ENCODE results near the gene ZNF319.
"Not testable (repeated sequence)": the region's sequence is repeated elsewhere in the genome, so short reads cannot be mapped to it uniquely, and the experiment has no call there.

ZNF319 gene

GRCh38 chr16:58010886-58011285 lies 10.4 kb upstream of the ZNF319 start:
- Histone ChIP-seq H3K4me3 (ENCODE audit: low read length) (no peak overlapping the region), H3K9ac (ENCODE audit: low read length) (no peak overlapping the region), H3K36me3 (ENCODE audit: control insufficient read depth, insufficient read depth, low read length) (peaks cover 7% of the 10 kb centered on the region), H3K9me3 (ENCODE audit: control insufficient read depth, low read length) (no peaks in the 10 kb centered on the region), H3K27me3 (ENCODE audit: control insufficient read depth, insufficient read depth, low read length) (no peaks in the 10 kb centered on the region), H3K4me1 (ENCODE audit: control insufficient read depth, insufficient read depth, low read length) (peaks cover 5% of the 10 kb centered on the region)

DNA sequence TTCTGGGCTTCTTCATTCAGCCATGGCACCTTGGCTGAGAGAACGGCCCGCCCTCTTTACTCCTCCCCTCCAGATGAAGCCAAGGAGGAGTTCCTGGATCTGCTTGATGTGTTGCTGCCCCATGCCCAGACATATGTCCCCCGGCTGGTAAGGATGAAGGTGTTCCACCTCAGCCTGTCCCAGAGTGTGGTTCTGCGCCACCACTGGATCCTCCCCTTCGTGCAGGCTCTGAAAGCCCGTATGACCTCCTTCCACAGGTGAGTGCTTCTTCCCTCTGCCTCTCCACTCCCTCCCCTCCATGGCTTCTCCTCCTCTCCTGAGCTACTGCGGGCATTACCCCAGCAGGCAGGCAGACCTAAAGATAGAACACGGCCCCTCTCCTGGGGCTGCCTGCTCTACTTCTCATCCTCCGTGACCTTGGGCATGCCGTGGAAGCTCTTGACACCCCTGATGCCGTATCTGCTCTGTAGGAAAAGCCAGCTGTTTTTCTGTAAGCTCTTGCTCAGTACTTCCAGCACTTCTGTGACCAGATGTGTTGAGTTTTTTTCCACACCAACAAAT lies 9.5 kb upstream of the ZNF319 start:
- H3K4me3 ChIP-seq (ENCODE audit: low read length): no peak overlapping the region
- H3K4me1 ChIP-seq (ENCODE audit: control insufficient read depth, insufficient read depth, low read length): peaks cover 5% of the 10 kb centered on the region
- H3K9me3 ChIP-seq (ENCODE audit: control insufficient read depth, low read length): no peaks in the 10 kb centered on the region
- no peak overlapping the region for H3K9ac ChIP-seq (ENCODE audit: low read length)
- H3K36me3 ChIP-seq (ENCODE audit: control insufficient read depth, insufficient read depth, low read length): peaks cover 7% of the 10 kb centered on the region
- no peaks in the 10 kb centered on the region for H3K27me3 ChIP-seq (ENCODE audit: control insufficient read depth, insufficient read depth, low read length)

- H3K4me1 ChIP-seq (ENCODE audit: control insufficient read depth, insufficient read depth, low read length); H3K9me3 ChIP-seq (ENCODE audit: control insufficient read depth, low read length): not testable (repeated sequence)
Observed at GRCh38 chr16:58004736-58005135, 4.3 kb upstream of the ZNF319 start.

GRCh38 chr16:58002936-58003335 lies 2.5 kb upstream of the ZNF319 start:
- Histone ChIP-seq H3K27me3 (ENCODE audit: control insufficient read depth, insufficient read depth, low read length) (no peaks in the 10 kb centered on the region), H3K36me3 (ENCODE audit: control insufficient read depth, insufficient read depth, low read length) (no peaks in the 10 kb centered on the region), H3K9me3 (ENCODE audit: control insufficient read depth, low read length) (no peaks in the 10 kb centered on the region), H3K9ac (ENCODE audit: low read length) (no peak overlapping the region), H3K4me3 (ENCODE audit: low read length) (no peak overlapping the region), H3K4me1 (ENCODE audit: control insufficient read depth, insufficient read depth, low read length) (peaks cover 24% of the 10 kb centered on the region)

More at GRCh38 chr16:58004736-58005135, 4.3 kb upstream of the ZNF319 start:
- H3K9ac ChIP-seq (ENCODE audit: low read length); H3K27me3 ChIP-seq (ENCODE audit: control insufficient read depth, insufficient read depth, low read length); H3K4me3 ChIP-seq (ENCODE audit: low read length); H3K36me3 ChIP-seq (ENCODE audit: control insufficient read depth, insufficient read depth, low read length): not testable (repeated sequence)

GRCh38 chr16:58002416-58002800 lies 1.9 kb upstream of the ZNF319 start:
- H3K4me1 ChIP-seq (ENCODE audit: control insufficient read depth, insufficient read depth, low read length): peaks cover 25% of the 10 kb centered on the region
- H3K9ac ChIP-seq (ENCODE audit: low read length): no peak overlapping the region
- no peak overlapping the region for H3K4me3 ChIP-seq (ENCODE audit: low read length)

DNA sequence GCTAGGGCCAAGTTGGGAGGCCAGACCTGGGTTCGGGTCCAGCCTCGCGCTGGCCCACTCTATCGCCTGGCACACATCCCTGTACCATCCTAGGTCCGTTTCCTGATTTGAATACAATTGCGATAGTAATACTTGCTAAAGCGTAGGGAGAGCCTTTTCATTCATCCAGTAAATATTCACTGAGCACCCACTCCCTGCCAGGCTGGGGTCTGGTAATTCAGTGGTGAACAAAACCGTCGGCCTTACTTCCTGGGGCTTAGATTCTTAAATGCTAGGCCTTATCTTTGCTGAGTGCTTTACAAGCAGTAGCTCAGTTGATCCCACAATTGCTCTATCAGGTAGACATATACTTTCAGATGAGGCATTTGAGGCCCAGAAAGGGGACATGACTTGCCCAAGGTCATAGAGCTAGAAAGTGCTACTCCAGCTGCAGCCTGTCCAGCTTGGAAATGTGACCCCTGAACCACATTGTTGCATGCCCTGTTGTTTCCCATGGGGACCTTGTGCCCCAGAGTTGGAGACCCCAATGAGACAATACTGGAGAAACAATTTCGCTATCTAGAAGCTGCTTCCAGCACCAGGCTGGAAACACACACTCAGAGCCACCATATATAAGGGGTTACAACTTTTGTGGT lies 1.4 kb upstream of the ZNF319 start:
- Histone ChIP-seq H3K9ac (ENCODE audit: low read length) (peak overlapping the region; percentile 84), H3K36me3 (ENCODE audit: control insufficient read depth, insufficient read depth, low read length) (no peaks in the 10 kb centered on the region), H3K4me3 (ENCODE audit: low read length) (no peak overlapping the region), H3K9me3 (ENCODE audit: control insufficient read depth, low read length) (no peaks in the 10 kb centered on the region), H3K4me1 (ENCODE audit: control insufficient read depth, insufficient read depth, low read length) (peaks cover 25% of the 10 kb centered on the region), H3K27me3 (ENCODE audit: control insufficient read depth, insufficient read depth, low read length) (no peaks in the 10 kb centered on the region)

More at GRCh38 chr16:58002416-58002800, 1.9 kb upstream of the ZNF319 start:
- H3K27me3 ChIP-seq (ENCODE audit: control insufficient read depth, insufficient read depth, low read length): no peaks in the 10 kb centered on the region
- H3K36me3 ChIP-seq (ENCODE audit: control insufficient read depth, insufficient read depth, low read length): no peaks in the 10 kb centered on the region
- H3K9me3 ChIP-seq (ENCODE audit: control insufficient read depth, low read length): no peaks in the 10 kb centered on the region

DNA sequence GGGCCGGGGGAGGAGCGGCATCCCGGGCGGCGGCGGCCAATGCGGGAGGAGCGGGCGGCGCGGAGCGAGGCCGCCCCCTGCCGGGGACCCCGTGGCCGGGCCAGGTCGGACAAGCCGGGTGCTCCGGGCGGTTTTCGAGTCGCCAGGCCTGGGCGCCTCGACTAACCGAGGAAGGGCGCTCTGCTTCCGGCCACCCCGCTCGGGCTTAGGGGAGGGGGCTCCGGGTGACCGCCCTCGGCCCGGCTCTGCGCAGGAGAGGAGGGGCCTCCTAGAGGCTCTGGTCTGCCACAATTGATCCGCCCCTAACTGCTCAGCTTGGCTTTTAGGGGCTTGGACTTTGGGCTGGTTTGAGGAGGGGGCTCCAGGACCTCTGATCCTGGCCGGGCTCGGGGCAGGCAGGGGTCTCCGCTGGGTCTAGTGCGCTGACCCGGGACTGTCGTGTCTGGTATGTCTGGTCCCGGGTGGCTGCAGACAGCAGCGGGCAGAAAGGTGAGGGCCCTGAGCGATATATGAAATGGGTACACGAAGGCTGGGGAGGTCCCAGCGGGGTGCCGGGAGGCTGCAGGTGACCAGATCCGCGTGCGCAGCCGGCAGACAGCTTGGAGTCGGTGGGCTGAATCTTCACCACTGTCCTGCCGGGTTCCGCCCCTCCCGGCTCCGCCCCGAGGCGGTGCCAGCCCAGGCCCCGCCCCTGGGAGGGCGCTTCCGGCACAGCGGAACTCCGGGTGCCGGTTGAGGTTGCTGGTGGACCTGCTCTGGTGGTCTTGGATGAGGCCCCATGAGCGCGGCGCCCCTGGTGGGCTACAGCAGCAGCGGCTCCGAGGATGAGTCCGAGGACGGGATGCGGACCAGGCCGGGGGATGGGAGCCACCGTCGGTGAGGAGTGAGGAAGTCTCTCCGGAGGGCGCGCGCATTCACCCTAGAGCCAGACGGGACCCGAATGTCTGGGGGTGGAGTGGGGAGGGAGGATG lies 519 bp upstream of the ZNF319 start, which contains the start of gene USB1:
Gene USB1 (plus strand): TSS at position 702 of the 971 bp plus-strand sequence. CDS start 77 bp downstream, at position 779.
- H3K27me3 ChIP-seq (ENCODE audit: control insufficient read depth, insufficient read depth, low read length): no peaks in the 10 kb centered on the region
- peak within 1 kb of the TSS; percentile 84 for H3K9ac ChIP-seq (ENCODE audit: low read length)
- H3K4me1 ChIP-seq (ENCODE audit: control insufficient read depth, insufficient read depth, low read length): peaks cover 25% of the 10 kb centered on the region
- no peaks in the 10 kb centered on the region for H3K9me3 ChIP-seq (ENCODE audit: control insufficient read depth, low read length)
- no peaks in the 10 kb centered on the region for H3K36me3 ChIP-seq (ENCODE audit: control insufficient read depth, insufficient read depth, low read length)
- peak within 1 kb of the TSS; percentile 94 for H3K4me3 ChIP-seq (ENCODE audit: low read length)

DNA sequence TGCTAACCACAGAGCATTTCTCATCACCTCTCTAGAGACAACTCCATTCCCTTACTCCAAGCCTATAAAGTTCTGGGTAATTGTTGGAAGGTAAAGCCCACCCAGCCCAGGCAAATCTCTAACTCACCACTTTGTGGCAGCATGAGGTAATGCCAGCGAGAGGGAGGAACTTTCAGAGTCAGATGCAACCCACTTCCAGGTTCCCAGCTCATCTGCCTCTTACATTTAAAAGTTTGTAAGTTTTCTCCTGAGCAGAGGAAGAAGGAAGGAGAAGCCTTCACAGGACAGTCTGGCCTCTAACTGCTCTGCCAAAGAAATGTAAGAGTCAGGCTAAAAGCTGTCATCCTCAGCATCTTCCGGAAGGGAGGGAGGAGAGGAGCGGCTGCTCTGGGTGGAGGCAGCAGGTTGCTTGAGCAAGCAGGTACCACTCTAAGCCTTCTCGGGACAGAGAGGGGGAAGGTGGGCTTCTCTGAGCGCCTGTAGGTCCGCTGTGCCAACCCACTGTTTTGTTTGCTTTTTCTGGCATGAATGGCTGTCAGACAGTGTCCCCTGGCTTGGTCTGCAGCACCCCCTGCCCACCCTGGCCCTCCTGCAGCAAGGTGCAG lies 1.0 kb downstream of the ZNF319 start:
- Histone ChIP-seq H3K36me3 (ENCODE audit: control insufficient read depth, insufficient read depth, low read length) (no peaks in the 10 kb centered on the region), H3K27me3 (ENCODE audit: control insufficient read depth, insufficient read depth, low read length) (no peaks in the 10 kb centered on the region), H3K4me1 (ENCODE audit: control insufficient read depth, insufficient read depth, low read length) (peaks cover 25% of the 10 kb centered on the region), H3K9ac (ENCODE audit: low read length) (peak overlapping the region; percentile 75), H3K4me3 (ENCODE audit: low read length) (no peak overlapping the region), H3K9me3 (ENCODE audit: control insufficient read depth, low read length) (no peaks in the 10 kb centered on the region)

- no peaks in the 10 kb centered on the region for H3K27me3 ChIP-seq (ENCODE audit: control insufficient read depth, insufficient read depth, low read length)
- H3K9me3 ChIP-seq (ENCODE audit: control insufficient read depth, low read length): no peaks in the 10 kb centered on the region
- H3K4me1 ChIP-seq (ENCODE audit: control insufficient read depth, insufficient read depth, low read length): peaks cover 25% of the 10 kb centered on the region
- no peak overlapping the region for H3K9ac ChIP-seq (ENCODE audit: low read length)
- no peaks in the 10 kb centered on the region for H3K36me3 ChIP-seq (ENCODE audit: control insufficient read depth, insufficient read depth, low read length)
- no peak overlapping the region for H3K4me3 ChIP-seq (ENCODE audit: low read length)
Observed at GRCh38 chr16:57998992-57999365, 1.5 kb downstream of the ZNF319 start.

GRCh38 chr16:57998486-57998885 lies 2.0 kb downstream of the ZNF319 start:
- H3K4me1 ChIP-seq (ENCODE audit: control insufficient read depth, insufficient read depth, low read length): peaks cover 25% of the 10 kb centered on the region
- H3K4me3 ChIP-seq (ENCODE audit: low read length): no peak overlapping the region
- H3K9ac ChIP-seq (ENCODE audit: low read length): no peak overlapping the region
- no peaks in the 10 kb centered on the region for H3K27me3 ChIP-seq (ENCODE audit: control insufficient read depth, insufficient read depth, low read length)
- no peaks in the 10 kb centered on the region for H3K36me3 ChIP-seq (ENCODE audit: control insufficient read depth, insufficient read depth, low read length)
- H3K9me3 ChIP-seq (ENCODE audit: control insufficient read depth, low read length): no peaks in the 10 kb centered on the region

DNA sequence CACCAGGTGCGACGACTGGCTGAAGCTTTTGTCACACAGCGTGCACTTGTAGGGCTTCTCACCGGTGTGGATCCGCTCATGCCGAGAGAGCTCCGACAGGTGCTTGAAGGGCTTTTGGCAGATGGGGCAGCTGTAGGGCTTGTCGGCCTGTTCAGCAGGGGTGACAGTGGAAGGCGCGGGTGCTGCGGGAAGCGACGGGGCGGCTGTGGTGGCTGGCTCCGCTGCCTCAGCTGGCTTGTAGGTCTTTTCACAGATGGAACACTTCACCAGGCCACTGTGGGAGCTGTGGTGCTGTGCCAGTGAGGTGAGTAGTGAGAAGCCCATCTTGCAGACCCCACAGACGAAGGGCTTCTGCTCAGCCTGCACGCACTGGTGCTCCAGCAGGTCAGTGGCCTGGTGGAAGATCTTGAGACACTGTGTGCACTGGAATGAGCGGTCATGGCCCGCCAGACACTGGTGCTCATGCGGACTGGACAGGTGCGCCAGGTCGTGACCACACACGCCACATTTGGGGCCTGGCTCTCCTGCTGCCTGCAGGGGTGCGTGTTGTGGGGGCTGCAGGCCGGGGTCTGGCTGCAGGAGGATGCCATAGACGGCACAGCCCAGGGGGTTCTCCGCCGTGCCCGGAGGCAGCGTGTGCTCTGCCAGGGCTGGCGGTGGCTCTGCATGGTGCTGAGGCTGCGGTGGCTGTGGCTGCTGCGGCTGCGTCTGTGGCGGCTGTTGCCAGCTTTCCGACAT lies 2.8 kb downstream of the ZNF319 start:
- Histone ChIP-seq H3K9ac (ENCODE audit: low read length) (no peak overlapping the region), H3K9me3 (ENCODE audit: control insufficient read depth, low read length) (no peaks in the 10 kb centered on the region), H3K36me3 (ENCODE audit: control insufficient read depth, insufficient read depth, low read length) (no peaks in the 10 kb centered on the region), H3K27me3 (ENCODE audit: control insufficient read depth, insufficient read depth, low read length) (no peaks in the 10 kb centered on the region), H3K4me3 (ENCODE audit: low read length) (no peak overlapping the region), H3K4me1 (ENCODE audit: control insufficient read depth, insufficient read depth, low read length) (peaks cover 25% of the 10 kb centered on the region)
